ENCODE results near the gene CORO2A. TPM values are rescaled to one million over a fixed set of nuclear protein-coding genes. Genes with fewer than 3 reads are reported as not detected.

The CORO2A gene
- total and polyA plus RNA-seq, 10 of the 15 experiments (the other 5 are each of a cell fraction or from before 2014, with no cell fraction given): 1.0 to 5.3 (median 3.5) TPM

- ChIA-PET POLR2A (no interaction called here), RAD21 (ENCODE audit: unreplicated experiment) (interaction anchor here (0.9 to 1.4 kb wide), 3 partner anchors 11 to 46 kb away, joined by 3 to 6 read pairs (median 4); partner anchors contain the start of gene TRIM14), CTCF (interaction anchor here (0.6 kb wide), 1 partner anchor 52 kb away, joined by 3 read pairs; no protein-coding TSS in a partner anchor), SMC1A (ENCODE audit: uncharacterized antibody, unreplicated experiment) (interaction anchor here (0.7 to 3.3 kb wide), 5 partner anchors 11 to 170 kb away, joined by 3 to 12 read pairs (median 3); no protein-coding TSS in a partner anchor)
- no peak for FAIRE-seq
- Histone ChIP-seq H3K4me1 (ENCODE audit: control insufficient read depth, insufficient read depth, low read length) (no peaks in the 10 kb centered on the region), H3K79me2 (ENCODE audit: control insufficient read depth, insufficient read depth, low read length) (no peaks in the 10 kb centered on the region), H4K20me1 (ENCODE audit: control insufficient read depth, insufficient read depth) (no peaks in the 10 kb centered on the region), H3K27ac (ENCODE audit: control insufficient read depth, insufficient read depth) (no peak overlapping the region; the same call in 1 of the 2 replicates), H3K4me3 (no peak overlapping the region), H3K9ac (ENCODE audit: control insufficient read depth, insufficient read depth, low read length) (no peak overlapping the region), H2AFZ (ENCODE audit: control insufficient read depth, low read depth, low read length) (no peak overlapping the region), H3K27me3 (replicated peaks in 1 of 2; ENCODE audit: control insufficient read depth in 2 of 2, insufficient read depth in 2 of 2, low read length in 1 of 2) (no peaks in the 10 kb centered on the region), H3K9me3 (replicated peaks; ENCODE audit: control insufficient read depth, insufficient read depth, low read length) (no peaks in the 10 kb centered on the region), H3K36me3 (ENCODE audit: control insufficient read depth in 2 of 2, insufficient read depth in 2 of 2, low read length in 1 of 2) (peaks cover 20 to 31% of the 10 kb centered on the region in 2 experiments), H3K4me2 (ENCODE audit: control insufficient read depth, insufficient read depth) (no peak overlapping the region)
- in situ Hi-C loops (cut with MboI) (no loop called here), intact Hi-C loops (cut with micrococcal nuclease; ENCODE audit: unreplicated experiment) (no loop called here)
- 100% methylated on average over 4 of the region's 4 CpGs for WGBS (ENCODE audit: insufficient coverage, insufficient replicate concordance, low lambda C conversion rate, missing lambda C conversion rate)
- DNase-seq (ENCODE audit: low read depth, low spot score): no peak
- ATAC-seq: no peak
- no TSS peak for BruUV-seq (replicated peaks)
- TF ChIP-seq RUNX3 (IDR thresholded peaks at IDR 0.05; ENCODE audit: low read length) (no peak), BCLAF1 (IDR thresholded peaks at IDR 0.05) (no peak), ZBTB33 (IDR thresholded peaks at IDR 0.05) (no peak), CEBPB (IDR thresholded peaks at IDR 0.05; ENCODE audit: borderline replicate concordance in 1 of 2, low read depth in 2 of 2, low read length in 2 of 2) (no peak), HDAC6 (IDR thresholded peaks at IDR 0.05; ENCODE audit: unreplicated experiment) (no peak), CREM (IDR thresholded peaks at IDR 0.05; ENCODE audit: low read depth) (no peak), CUX1 (IDR thresholded peaks at IDR 0.05; ENCODE audit: insufficient replicate concordance, low read depth, low read length) (no peak), SPI1 (IDR thresholded peaks at IDR 0.05; ENCODE audit: borderline replicate concordance, insufficient read depth, low read depth, low read length) (no peak), KAT2A (conservative IDR thresholded peaks at IDR 0.05; ENCODE audit: control insufficient read depth, low read depth, low read length) (no peak), CBX3 (IDR thresholded peaks at IDR 0.05; ENCODE audit: borderline replicate concordance, low read depth) (no peak), SKIL (IDR thresholded peaks at IDR 0.05; ENCODE audit: low read depth, poor library complexity, severe bottlenecking) (no peak)
Measured at GRCh38 chr9:98086461-98086860, 106.0 kb downstream of the CORO2A start.
